HepG2 (cell line): ENCODE results near the gene IMPG2.

ENCODE experiments used
- ATF2 ChIP-seq: sonication (generic); formaldehyde crosslinking; IDR thresholded peaks from 2 replicates; pipeline ENCODE4 v1.4.0; 2020; ENCODE audit warnings: missing genetic modification reagents
- ATF5 ChIP-seq: sonication (generic); formaldehyde crosslinking; IDR thresholded peaks from 2 replicates; pipeline ENCODE4 v1.4.0; 2020; ENCODE audit warnings: mild to moderate bottlenecking, low read depth, missing genetic modification reagents
- CTCF ChIP-seq: sonication (generic); formaldehyde crosslinking; IDR thresholded peaks from 2 replicates; pipeline ENCODE4 v1.5.0; 2020; ENCODE audit warnings: mild to moderate bottlenecking, missing genetic modification reagents, moderate library complexity
- EP300 ChIP-seq, 3 experiments: sonication (generic) in 1 of 3; formaldehyde crosslinking in 1 of 3; IDR thresholded peaks; 2 replicates each; pipeline versions ENCODE4 v1.5.1 to v1.6.1; 2011 to 2020; ENCODE audit warnings: low read depth in 2 of 3, low read length in 2 of 3, borderline replicate concordance in 1 of 3, improper control_type of control experiment in 1 of 3, mild to moderate bottlenecking in 1 of 3, missing genetic modification reagents in 1 of 3, moderate library complexity in 1 of 3
- HMGXB4 ChIP-seq, 2 experiments: sonication (generic) in 1 of 2; formaldehyde crosslinking in 1 of 2; IDR thresholded peaks; 2 replicates each; pipeline versions ENCODE4 v1.4.0 to v1.6.1; 2018 to 2020; ENCODE audit warnings: missing genetic modification reagents in 2 of 2, borderline replicate concordance in 1 of 2, low read depth in 1 of 2, mild to moderate bottlenecking in 1 of 2, missing biosample characterization in 1 of 2
- JUN ChIP-seq: sonication (generic); formaldehyde crosslinking; IDR thresholded peaks from 2 replicates; pipeline ENCODE4 v1.4.0; 2020; ENCODE audit warnings: mild to moderate bottlenecking, missing genetic modification reagents
- MEF2D ChIP-seq: sonication (generic); formaldehyde crosslinking; IDR thresholded peaks from 2 replicates; pipeline ENCODE4 v1.5.1; 2020; ENCODE audit warnings: mild to moderate bottlenecking, missing genetic modification reagents
- NONO ChIP-seq, 2 experiments: fragments of 450-650 bp in 1 of 2; sonication (generic) in 1 of 2; formaldehyde crosslinking in 1 of 2; IDR thresholded peaks in 1 of 2; conservative IDR thresholded peaks in 1 of 2; 2 replicates each; pipeline versions ENCODE4 v1.6.1 to v1.8.0; 2017 to 2022; ENCODE audit warnings: mild to moderate bottlenecking in 1 of 2, missing genetic modification reagents in 1 of 2, moderate library complexity in 1 of 2
- ZNF576 ChIP-seq: sonication (generic); formaldehyde crosslinking; IDR thresholded peaks from 2 replicates; pipeline ENCODE4 v1.4.0; 2020; ENCODE audit warnings: mild to moderate bottlenecking, missing genetic modification reagents

GRCh38 chr3:101189176-101189575, 131.2 kb downstream of the IMPG2 start:
- TF ChIP-seq MEF2D (CRISPR knock-in tag): no peak
- TF ChIP-seq NONO (IDR thresholded peaks at IDR 0.05): no peak
- TF ChIP-seq NONO (CRISPR knock-in tag; conservative IDR thresholded peaks at IDR 0.05): no peak
- TF ChIP-seq ATF5 (CRISPR knock-in tag): no peak
- TF ChIP-seq CTCF (CRISPR knock-in tag): no peak
- TF ChIP-seq HMGXB4 (CRISPR knock-in tag; IDR thresholded peaks at IDR 0.05; ENCODE audit: borderline replicate concordance in 1 of 2, low read depth in 1 of 2): no peak
- TF ChIP-seq ZNF576 (CRISPR knock-in tag): no peak
- TF ChIP-seq EP300 (IDR thresholded peaks at IDR 0.05; ENCODE audit: low read depth in 2 of 2, low read length in 2 of 2): no peak
- TF ChIP-seq EP300 (CRISPR knock-in tag; IDR thresholded peaks at IDR 0.05; ENCODE audit: borderline replicate concordance): no peak
- no peak for TF ChIP-seq JUN (CRISPR knock-in tag)
- TF ChIP-seq ATF2: no peak
